ENCODE measurements around the gene REXO5. TPM values are rescaled to one million over a fixed set of nuclear protein-coding genes. Genes with fewer than 3 reads are reported as not detected.

REXO5 gene
- total and polyA plus RNA-seq, 9 of the 15 experiments (the other 6 are each of a cell fraction or from before 2014, with no cell fraction given) = 10.5 to 45.1 (median 25.4) TPM

GRCh38 chr16:20806168-20807050, at the start of gene REXO5, which contains the start of gene ERI2 (continued):
- 0 out of 2 replicates have a peak, but pooled peaks have one; percentile 40 for TF ChIP-seq ZNF592 (IDR thresholded peaks at IDR 0.05)
- no peak for TF ChIP-seq CHD4 (IDR thresholded peaks at IDR 0.05; ENCODE audit: insufficient read depth, insufficient replicate concordance, low read depth, low read length, poor library complexity, severe bottlenecking)
- TF ChIP-seq HDAC1 (IDR thresholded peaks at IDR 0.05) = peak in 1 of 2 experiments; percentile 95; a peak in 2 of 4 replicates
- peak; percentile 28; the same call in 1 of the 2 replicates for TF ChIP-seq ZNF24 (IDR thresholded peaks at IDR 0.05)
- no peak for TF ChIP-seq NR4A1 (CRISPR knock-in tag; IDR thresholded peaks at IDR 0.05)
- 0 out of 2 replicates have a peak, but pooled peaks have one; percentile 30 for TF ChIP-seq NR4A1 (tag; IDR thresholded peaks at IDR 0.05)
- peak; percentile 34; the same call in 1 of the 2 replicates for TF ChIP-seq SMARCC2 (IDR thresholded peaks at IDR 0.05; ENCODE audit: low read depth)
- TF ChIP-seq MEIS2 (IDR thresholded peaks at IDR 0.05; ENCODE audit: partially characterized antibody) = peak; percentile 16
- no peak for TF ChIP-seq TCF15 (CRISPR knock-in tag; IDR thresholded peaks at IDR 0.05)
- peak; percentile 71 to 91 for TF ChIP-seq MNT (conservative IDR thresholded peaks at IDR 0.05)
- TF ChIP-seq HDAC2 (IDR thresholded peaks at IDR 0.05) = peak; percentile 79; the same call in 1 of the 2 replicates
